ENCODE results near the gene RNPEPL1.

RNPEPL1 gene

GRCh38 chr2:240628507-240628807, 60.2 kb downstream of the RNPEPL1 start:
- DNase-seq, result no peak

GRCh38 chr2:240628808-240629618, 60.7 kb downstream of the RNPEPL1 start:
- no peak for DNase-seq

GRCh38 chr2:240629619-240629967, 61.3 kb downstream of the RNPEPL1 start:
- DNase-seq, result no peak

GRCh38 chr2:240629968-240630770, 61.9 kb downstream of the RNPEPL1 start:
- no peak for DNase-seq

Data from NCI-H446 treated with DMSO at 0.1 percent for 48 hours (cell line).